ENCODE results near the gene RGPD4.

RGPD4 gene

DNA sequence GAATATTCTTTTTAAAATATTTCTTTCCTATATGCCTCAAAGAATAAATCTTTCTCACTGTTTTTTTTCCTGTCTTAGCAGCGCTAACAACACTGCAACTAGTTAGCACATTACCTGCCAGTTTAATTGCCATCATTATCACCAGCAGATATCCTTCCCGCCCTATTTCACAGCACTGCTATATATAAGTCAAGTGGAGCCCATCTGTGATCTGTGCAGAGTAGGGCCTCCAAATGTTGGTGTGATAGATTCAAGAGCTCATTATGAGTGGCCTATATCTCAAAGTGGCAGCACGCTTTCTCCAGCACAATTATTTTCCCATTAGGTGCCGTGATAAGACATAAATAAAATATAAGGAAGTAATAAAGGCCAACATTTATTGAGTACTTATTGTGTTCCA, 19.8 kb upstream of the RGPD4 start:
- no peak for DNase-seq (ENCODE audit: extremely low spot score)
- ChIA-PET CTCF (no interaction called here), POLR2A (no interaction called here)
- TF ChIP-seq, protein P1, sequence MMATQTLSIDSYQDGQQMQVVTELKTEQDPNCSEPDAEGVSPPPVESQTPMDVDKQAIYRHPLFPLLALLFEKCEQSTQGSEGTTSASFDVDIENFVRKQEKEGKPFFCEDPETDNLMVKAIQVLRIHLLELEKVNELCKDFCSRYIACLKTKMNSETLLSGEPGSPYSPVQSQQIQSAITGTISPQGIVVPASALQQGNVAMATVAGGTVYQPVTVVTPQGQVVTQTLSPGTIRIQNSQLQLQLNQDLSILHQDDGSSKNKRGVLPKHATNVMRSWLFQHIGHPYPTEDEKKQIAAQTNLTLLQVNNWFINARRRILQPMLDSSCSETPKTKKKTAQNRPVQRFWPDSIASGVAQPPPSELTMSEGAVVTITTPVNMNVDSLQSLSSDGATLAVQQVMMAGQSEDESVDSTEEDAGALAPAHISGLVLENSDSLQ (IDR thresholded peaks at IDR 0.05): no peak
- TF ChIP-seq FOXM1 (IDR thresholded peaks at IDR 0.05; ENCODE audit: borderline replicate concordance) (no peak), ELF4 (IDR thresholded peaks at IDR 0.05) (no peak), FOXK2 (IDR thresholded peaks at IDR 0.05) (no peak), TARDBP (IDR thresholded peaks at IDR 0.05) (no peak), FOXA1 (IDR thresholded peaks at IDR 0.05) (no peak), L3MBTL2 (conservative IDR thresholded peaks at IDR 0.05) (no peak)

DNA sequence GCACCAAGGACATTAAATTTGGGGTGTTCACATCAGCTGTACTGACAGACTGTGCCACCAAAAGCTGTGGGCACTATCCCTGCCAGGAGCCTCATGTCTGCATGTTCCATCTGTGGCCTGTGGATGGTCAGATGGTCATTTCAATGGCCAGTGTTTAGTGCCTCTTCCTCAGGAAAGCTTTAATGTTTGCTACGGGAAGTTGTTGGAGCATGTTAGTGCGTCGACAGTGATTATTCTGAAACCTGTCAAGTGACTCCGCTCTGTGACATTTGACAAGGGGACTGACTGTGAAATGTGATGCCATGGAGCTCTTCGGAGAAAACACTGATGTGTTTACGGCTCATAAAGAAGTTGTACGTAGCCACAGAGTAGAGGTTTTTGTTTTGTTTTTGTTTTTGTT, 18.7 kb upstream of the RGPD4 start:
- TF ChIP-seq FOXM1 (IDR thresholded peaks at IDR 0.05; ENCODE audit: borderline replicate concordance) (no peak), ELF4 (IDR thresholded peaks at IDR 0.05) (no peak), SUZ12 (IDR thresholded peaks at IDR 0.05) (no peak), CTBP1 (IDR thresholded peaks at IDR 0.05; ENCODE audit: borderline replicate concordance) (no peak), FOXK2 (IDR thresholded peaks at IDR 0.05) (no peak), FOXA1 (IDR thresholded peaks at IDR 0.05) (no peak), NFRKB (IDR thresholded peaks at IDR 0.05) (no peak), TARDBP (IDR thresholded peaks at IDR 0.05) (no peak), ARNT (IDR thresholded peaks at IDR 0.05) (no peak), ZNF384 (IDR thresholded peaks at IDR 0.05) (no peak)
- TF ChIP-seq, protein P1 (IDR thresholded peaks at IDR 0.05): no peak
- CTCF ChIA-PET: interaction anchor here (0.6 kb wide), 1 partner anchor 109 kb away, joined by 3 read pairs; no protein-coding TSS in a partner anchor
- POLR2A ChIA-PET: no interaction called here
- no peak for DNase-seq (ENCODE audit: extremely low spot score)

DNA sequence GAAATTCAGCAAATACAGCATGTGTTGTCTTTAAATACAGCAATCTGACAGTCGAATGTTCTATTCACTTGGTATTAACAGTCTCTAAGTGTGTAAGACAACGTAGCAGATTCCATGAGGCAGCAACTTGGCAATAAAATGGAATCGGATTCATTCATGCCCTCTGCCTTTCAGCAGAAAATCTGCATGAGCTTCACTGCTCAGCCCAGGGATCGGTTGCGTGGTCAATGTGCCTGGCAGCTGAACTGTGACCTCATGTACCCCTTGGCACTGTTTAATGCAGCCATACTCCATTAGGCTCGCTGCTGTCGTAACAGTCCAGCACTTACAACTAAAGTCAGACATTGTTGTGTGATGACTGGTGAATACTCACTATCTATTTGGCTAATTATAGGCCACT, 17.7 kb upstream of the RGPD4 start:
- ChIA-PET CTCF (no interaction called here), POLR2A (no interaction called here)
- no peak for DNase-seq (ENCODE audit: extremely low spot score)
- TF ChIP-seq TARDBP (IDR thresholded peaks at IDR 0.05): no peak
- TF ChIP-seq FOXA1 (IDR thresholded peaks at IDR 0.05): no peak
- no peak for TF ChIP-seq NFRKB (IDR thresholded peaks at IDR 0.05)
- TF ChIP-seq, protein P1 (IDR thresholded peaks at IDR 0.05): no peak
- TF ChIP-seq ELF4 (IDR thresholded peaks at IDR 0.05): no peak
- no peak for TF ChIP-seq ARNT (IDR thresholded peaks at IDR 0.05)
- no peak for TF ChIP-seq HDGF (IDR thresholded peaks at IDR 0.05; ENCODE audit: borderline replicate concordance)
- no peak for TF ChIP-seq FOXK2 (IDR thresholded peaks at IDR 0.05)
- TF ChIP-seq SUZ12 (IDR thresholded peaks at IDR 0.05): no peak
- TF ChIP-seq L3MBTL2 (conservative IDR thresholded peaks at IDR 0.05): no peak
- no peak for TF ChIP-seq BHLHE40 (IDR thresholded peaks at IDR 0.05; ENCODE audit: borderline replicate concordance)
- no peak for TF ChIP-seq SP1 (IDR thresholded peaks at IDR 0.05)
- TF ChIP-seq ZNF384 (IDR thresholded peaks at IDR 0.05): no peak
- TF ChIP-seq CTBP1 (IDR thresholded peaks at IDR 0.05; ENCODE audit: borderline replicate concordance): no peak
- no peak for TF ChIP-seq LEF1 (IDR thresholded peaks at IDR 0.05; ENCODE audit: borderline replicate concordance)
- no peak for TF ChIP-seq FOXM1 (IDR thresholded peaks at IDR 0.05; ENCODE audit: borderline replicate concordance)

DNA sequence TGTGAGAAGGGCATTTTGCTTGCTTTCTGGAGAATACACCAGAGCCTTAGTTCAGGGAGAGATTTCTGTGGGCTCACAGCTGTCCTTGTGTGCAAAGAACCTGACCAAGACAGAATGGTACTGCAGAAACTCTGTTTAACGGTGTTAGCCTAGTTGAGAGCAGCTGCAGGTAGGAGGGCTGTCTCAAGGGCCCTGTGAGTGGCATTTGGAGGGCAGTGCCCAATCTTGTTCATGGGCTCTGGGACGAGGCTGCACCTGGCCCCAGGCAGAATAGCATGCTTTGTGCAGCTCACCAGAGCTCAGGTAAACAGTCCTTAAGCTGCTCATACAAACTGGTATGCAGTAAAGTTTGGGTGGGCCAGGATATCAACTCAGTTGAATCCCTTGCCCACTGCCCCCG, 16.9 kb upstream of the RGPD4 start:
- POLR2A ChIA-PET: no interaction called here
- CTCF ChIA-PET: no interaction called here
- no peak for TF ChIP-seq ARNT (IDR thresholded peaks at IDR 0.05)
- TF ChIP-seq CTBP1 (IDR thresholded peaks at IDR 0.05; ENCODE audit: borderline replicate concordance): no peak
- no peak for TF ChIP-seq NFRKB (IDR thresholded peaks at IDR 0.05)
- TF ChIP-seq FOXM1 (IDR thresholded peaks at IDR 0.05; ENCODE audit: borderline replicate concordance): no peak
- TF ChIP-seq, protein P1 (IDR thresholded peaks at IDR 0.05): no peak
- TF ChIP-seq SUZ12 (IDR thresholded peaks at IDR 0.05): no peak
- TF ChIP-seq SP1 (IDR thresholded peaks at IDR 0.05): no peak
- no peak for TF ChIP-seq FOXA1 (IDR thresholded peaks at IDR 0.05)
- TF ChIP-seq ZNF384 (IDR thresholded peaks at IDR 0.05): no peak
- no peak for TF ChIP-seq L3MBTL2 (conservative IDR thresholded peaks at IDR 0.05)
- TF ChIP-seq ELF4 (IDR thresholded peaks at IDR 0.05): no peak
- TF ChIP-seq TARDBP (IDR thresholded peaks at IDR 0.05): no peak
- TF ChIP-seq LEF1 (IDR thresholded peaks at IDR 0.05; ENCODE audit: borderline replicate concordance): no peak
- no peak for TF ChIP-seq HDGF (IDR thresholded peaks at IDR 0.05; ENCODE audit: borderline replicate concordance)
- no peak for TF ChIP-seq BHLHE40 (IDR thresholded peaks at IDR 0.05; ENCODE audit: borderline replicate concordance)
- DNase-seq (ENCODE audit: extremely low spot score): no peak

DNA sequence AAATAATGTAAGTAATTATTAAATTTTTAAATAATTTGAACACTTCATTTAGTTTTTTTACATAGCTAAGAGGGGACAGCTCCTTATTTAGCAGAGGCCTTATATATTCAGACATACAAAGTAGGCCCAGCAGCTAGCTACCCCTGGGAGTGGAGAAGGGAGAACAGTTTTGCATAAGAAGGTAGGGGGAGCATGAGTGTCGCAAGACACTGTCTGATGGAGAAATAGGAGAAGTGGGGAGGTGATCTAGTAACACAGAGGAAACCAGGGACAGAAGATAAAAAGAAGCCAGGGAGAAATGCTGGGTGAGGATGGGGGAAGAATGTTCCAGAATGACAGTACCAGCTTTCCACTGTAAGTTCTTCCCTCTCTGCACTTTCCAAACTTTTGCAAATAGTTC, 16.0 kb upstream of the RGPD4 start:
- CTCF ChIA-PET: interaction anchor here (0.6 kb wide), 1 partner anchor 1229 kb away, joined by 5 read pairs; no protein-coding TSS in a partner anchor
- no peak for DNase-seq (ENCODE audit: extremely low spot score)
- POLR2A ChIA-PET: no interaction called here

DNA sequence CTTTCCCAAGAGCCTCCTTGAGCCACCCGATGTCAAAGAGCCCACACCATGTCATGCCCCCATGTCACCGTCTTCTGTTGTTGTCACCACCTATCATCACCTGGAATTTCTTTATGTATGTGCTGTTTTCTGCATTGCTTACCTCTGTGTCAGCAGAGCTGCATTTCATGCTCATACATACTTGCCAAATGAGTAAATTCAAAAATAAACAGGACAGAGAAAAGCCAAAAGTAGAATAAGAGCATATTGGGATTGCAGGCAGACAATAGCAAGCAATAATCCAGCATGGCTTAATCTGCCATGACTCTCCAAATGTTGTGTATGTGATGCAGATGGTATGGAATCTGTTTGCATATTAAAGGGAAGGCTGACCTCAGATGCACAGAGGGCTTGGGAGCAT, 15.3 kb upstream of the RGPD4 start:
- POLR2A ChIA-PET: no interaction called here
- CTCF ChIA-PET: no interaction called here
- DNase-seq (ENCODE audit: extremely low spot score): no peak
- TF ChIP-seq NFRKB (IDR thresholded peaks at IDR 0.05) (no peak), FOXK2 (IDR thresholded peaks at IDR 0.05) (no peak), SUZ12 (IDR thresholded peaks at IDR 0.05) (no peak), FOXA1 (IDR thresholded peaks at IDR 0.05) (no peak), CTBP1 (IDR thresholded peaks at IDR 0.05; ENCODE audit: borderline replicate concordance) (no peak), LEF1 (IDR thresholded peaks at IDR 0.05; ENCODE audit: borderline replicate concordance) (no peak), HDGF (IDR thresholded peaks at IDR 0.05; ENCODE audit: borderline replicate concordance) (no peak), TARDBP (IDR thresholded peaks at IDR 0.05) (no peak), ARNT (IDR thresholded peaks at IDR 0.05) (no peak), BHLHE40 (IDR thresholded peaks at IDR 0.05; ENCODE audit: borderline replicate concordance) (no peak), L3MBTL2 (conservative IDR thresholded peaks at IDR 0.05) (no peak), ELF4 (IDR thresholded peaks at IDR 0.05) (no peak), SP1 (IDR thresholded peaks at IDR 0.05) (no peak), FOXM1 (IDR thresholded peaks at IDR 0.05; ENCODE audit: borderline replicate concordance) (no peak)
- TF ChIP-seq, protein P1 (IDR thresholded peaks at IDR 0.05): no peak

More for the DNA sequence above, 16.0 kb upstream of the RGPD4 start:
- TF ChIP-seq NFRKB (IDR thresholded peaks at IDR 0.05): no peak
- no peak for TF ChIP-seq SUZ12 (IDR thresholded peaks at IDR 0.05)

All from HEK293T (cell line).